ENCODE data around the gene KIF1B.
A peak's percentile ranks its signal among the peaks of the same experiment; 100 is the strongest.
"Not testable (repeated sequence)": the region's sequence is repeated elsewhere in the genome, so short reads cannot be mapped to it uniquely, and the experiment has no call there.

KIF1B gene

DNA sequence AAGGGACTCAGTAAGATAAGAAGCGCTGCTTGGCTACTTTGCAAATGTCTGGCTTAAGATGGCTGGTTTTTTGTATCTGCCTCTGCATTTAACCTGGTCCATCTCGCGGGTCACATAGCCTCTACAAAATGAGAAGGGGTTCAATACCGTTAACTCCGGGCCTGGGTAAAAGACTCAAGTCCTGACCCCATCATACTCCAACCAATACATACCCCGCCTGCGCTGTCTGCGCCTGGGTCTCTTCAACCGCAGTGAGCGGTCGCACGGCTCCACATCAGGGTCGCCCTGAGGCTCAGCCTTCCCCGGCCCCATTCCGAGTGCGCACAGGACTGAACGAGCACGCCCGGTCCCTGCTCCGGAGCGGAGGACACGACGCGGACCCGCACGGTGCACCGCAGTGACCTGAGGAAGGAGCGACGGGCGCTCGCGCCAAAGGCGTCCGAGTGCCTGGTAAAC lies 187.9 kb downstream of the KIF1B start:
- DNase-seq, result no peak

DNA sequence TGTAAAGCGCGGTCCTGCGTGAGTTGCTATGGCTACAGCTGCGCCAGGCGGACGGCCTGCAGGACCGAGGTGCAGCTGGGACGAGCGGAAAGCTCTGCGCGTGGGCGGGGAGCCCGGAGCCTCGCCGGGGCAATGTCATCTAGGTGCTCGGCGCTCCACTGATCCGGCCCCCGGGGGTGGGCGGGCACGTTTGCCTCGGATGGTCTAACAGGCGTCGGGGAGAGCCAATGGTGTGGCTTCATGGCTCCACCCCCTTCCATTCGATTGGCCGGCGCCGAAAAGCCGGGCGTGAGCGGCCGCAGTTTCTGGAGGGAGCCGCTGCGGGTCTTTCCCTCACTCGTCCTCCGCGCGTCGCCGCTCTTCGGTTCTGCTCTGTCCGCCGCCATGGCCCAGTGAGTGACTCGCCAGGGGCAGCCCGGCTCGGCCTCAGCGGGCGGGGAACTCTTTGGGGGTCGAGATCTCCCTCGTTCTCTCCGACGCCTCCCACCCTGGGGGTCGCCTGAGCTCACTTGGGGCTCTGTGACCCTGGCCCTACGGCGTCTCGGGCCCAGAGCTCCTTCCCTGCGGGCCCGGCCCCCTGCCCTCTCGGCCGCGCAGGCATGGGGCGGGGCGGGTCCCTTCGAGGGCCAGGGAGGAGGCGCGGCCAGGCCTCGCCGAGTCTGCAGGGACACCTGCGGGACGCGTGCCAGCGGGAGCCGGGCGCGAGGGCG lies 188.5 kb downstream of the KIF1B start, which contains the start of gene PGD:
PGD (plus strand) TSS at position 331 of the 710 bp plus-strand sequence; CDS start at position 385, 54 bp downstream.
- DNase-seq, result peak; percentile 96

DNA sequence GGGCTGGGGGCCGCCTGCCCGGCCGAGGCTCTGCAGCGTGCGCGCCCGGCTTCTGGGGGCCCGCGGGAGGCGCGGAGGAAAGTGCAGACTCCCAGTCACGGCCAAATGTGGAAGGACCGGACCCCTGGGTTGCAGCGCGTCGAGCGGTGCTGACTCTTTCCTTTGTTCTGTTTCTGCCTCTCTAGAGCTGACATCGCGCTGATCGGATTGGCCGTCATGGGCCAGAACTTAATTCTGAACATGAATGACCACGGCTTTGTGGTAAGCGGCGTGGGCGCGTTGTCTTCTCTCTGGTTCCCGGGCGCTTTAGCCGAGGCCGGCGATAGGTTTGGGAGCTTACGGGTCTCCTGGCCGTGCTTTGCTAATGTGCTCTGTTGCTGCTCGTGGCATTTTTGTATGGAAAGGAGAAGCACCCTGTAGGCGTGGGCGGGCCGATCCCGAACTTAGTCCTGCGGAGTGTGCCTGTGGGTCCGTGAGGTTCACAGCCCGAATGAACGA lies 189.1 kb downstream of the KIF1B start:
- DNase-seq, result peak; percentile 20

DNA sequence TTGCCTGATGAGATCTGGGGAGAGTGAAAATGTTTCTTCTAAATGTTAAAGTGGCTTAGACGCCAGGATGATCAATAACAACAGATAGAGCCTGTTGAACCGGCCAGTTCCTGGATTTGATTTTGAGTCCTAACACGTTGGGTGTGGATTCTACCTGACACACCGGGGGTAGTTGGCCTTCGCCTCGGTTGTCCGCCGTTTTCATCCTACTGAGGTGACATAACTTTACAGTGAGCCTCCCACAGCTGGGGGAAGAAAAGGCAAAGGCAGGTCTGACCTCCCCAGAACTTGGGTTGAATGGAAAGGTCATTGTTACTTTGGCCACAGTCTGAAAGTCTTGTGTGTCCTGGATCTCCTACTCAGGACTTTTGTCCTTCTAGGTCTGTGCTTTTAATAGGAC lies 189.6 kb downstream of the KIF1B start:
- no peak for DNase-seq

DNA sequence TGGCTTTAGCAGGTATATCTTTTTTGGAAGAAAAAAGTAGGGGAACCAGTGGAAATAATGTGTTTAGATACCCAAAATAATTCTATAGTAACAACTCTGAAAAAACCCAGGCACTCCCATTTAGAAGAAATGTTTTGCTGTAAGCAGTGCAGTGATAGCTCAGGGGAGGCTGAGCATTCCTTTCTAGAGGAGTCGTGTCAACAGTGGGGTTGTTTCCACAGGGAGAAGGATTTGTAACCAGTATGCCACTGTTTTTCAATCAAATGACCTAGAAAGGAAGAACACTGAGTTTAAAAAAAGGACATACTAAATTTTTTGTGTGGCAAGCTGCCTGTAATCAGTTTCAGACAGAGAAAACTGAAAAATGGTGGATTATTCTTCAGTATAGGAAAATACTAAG lies 190.9 kb downstream of the KIF1B start:
- no peak for DNase-seq

GRCh38 chr1:10402729-10403274 lies 192.4 kb downstream of the KIF1B start:
- no peak for DNase-seq

DNA sequence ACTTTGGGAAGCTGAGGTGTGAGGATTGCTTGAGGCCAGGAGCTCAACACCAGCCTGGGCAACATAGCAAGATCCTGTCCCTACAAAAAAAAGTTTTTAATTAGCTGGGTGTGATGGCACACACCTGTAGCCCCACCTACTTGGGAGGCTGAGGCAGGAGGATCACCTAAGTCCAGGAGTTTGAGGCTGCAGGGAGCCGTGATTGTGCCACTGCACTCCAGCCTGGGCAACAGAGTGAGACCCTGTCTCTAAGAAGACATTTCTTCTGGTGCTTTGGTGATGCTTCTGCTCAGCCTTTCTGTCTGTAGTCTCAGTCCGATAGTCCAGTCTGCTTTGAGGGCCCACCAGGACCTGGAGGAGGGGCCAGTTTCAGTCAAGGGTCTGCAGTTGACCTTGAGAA lies 196.8 kb downstream of the KIF1B start:
- DNase-seq, result no peak

DNA sequence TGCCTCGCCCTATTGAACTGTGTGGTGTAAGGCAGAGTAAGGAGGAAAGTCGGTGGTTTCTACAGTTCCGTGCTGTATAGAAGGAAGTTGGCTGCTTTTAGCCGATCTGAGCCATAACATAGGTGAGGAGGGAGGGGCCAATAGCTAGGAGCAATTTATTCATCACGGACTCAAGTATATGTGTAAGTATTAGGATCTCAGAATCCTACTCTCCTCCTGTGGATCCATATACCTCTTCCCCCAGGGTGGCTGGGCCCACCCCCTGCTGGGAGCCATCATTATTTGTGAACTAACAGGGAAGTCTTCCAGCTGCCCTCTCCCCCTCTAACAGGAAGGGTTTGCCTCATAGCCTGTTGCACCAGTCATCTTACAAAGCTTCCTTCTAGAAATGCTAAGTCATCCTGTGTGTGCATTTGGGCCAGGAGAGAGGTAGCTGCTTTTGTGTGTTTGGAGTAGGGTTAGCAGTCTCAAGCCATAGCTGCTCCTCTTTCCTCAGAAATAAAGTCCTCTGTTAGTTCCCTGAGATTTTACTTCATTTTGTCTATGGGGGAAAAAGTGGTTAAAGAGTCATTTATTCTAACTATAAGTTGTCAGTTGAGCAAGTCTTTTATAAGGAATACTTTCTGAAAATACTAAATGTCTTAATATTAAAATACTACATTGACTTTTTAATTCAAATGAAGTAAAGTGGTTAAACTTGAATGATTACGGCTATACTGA lies 205.0 kb downstream of the KIF1B start:
- DNase-seq, result peak; percentile 39

GRCh38 chr1:10415967-10416366 lies 205.6 kb downstream of the KIF1B start:
- not testable (repeated sequence) for DNase-seq

DNA sequence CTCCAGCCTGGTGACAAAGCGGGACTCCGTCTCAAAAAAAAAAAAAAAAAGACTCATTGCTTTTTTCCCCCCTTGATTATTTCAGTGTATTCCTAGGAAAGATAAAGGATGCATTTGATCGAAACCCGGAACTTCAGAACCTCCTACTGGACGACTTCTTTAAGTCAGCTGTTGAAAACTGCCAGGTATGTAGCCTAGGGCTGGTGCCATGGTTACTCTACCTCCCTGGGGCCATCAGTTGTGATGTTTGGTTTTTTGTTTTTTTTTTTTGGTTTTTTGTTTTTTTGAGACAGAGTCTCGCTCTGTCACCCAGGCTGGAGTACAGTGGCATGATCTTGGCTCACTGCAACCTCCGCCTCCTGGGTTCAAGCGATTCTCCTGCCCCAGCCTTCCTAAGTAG lies 208.4 kb downstream of the KIF1B start:
- not testable (repeated sequence) for DNase-seq

DNA sequence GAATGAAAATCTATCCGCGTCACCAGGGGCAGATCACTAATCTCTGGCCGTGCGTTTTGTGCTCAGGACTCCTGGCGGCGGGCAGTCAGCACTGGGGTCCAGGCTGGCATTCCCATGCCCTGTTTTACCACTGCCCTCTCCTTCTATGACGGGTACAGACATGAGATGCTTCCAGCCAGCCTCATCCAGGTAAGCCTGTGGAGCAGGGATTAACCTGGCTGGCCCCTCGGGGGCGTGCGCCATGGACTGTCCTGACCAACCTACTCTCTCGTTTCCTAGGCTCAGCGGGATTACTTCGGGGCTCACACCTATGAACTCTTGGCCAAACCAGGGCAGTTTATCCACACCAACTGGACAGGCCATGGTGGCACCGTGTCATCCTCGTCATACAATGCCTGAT lies 209.0 kb downstream of the KIF1B start:
- no peak for DNase-seq

GRCh38 chr1:10421637-10422036 lies 211.3 kb downstream of the KIF1B start:
- DNase-seq, result no peak

DNA sequence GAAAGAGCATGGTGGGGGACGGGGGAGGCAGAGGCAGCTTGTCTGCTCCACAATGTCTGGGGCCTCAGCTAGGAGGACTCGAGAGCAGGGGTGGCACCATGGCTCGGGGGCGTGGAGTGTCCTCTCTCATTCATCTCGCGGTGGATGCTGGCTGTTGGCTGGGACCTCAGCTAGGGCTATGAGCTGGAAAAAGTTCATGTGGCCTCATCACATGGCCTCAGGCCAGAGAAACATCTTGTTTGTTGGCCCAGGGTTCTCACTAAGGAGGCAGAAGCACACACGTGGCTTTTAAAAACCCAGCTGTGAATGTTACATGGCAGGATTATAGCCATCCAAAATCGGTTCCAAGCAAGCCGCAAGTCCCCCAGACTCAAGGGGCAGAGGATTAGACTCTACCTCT lies 213.7 kb downstream of the KIF1B start:
- no peak for DNase-seq

DNA sequence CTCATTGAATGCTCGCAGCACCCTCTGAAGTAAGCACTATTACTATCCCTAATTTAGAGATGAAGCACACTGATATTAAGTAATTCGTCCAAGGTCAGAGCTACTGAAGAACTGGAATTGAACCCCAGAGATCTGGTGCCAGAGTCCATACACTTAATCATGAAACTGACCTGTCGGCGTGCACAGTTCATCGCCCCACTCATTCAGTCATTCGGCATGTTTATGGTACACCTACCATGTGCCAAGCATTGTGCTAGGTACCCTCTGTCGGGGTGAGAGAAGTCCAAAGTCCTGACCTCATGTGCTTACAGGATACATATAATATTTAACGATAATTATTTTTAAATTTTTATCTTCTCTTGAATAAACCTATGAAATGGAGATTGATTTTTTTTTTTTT lies 214.3 kb downstream of the KIF1B start:
- DNase-seq, result no peak

- DNase-seq, result not testable (repeated sequence)
Measured at GRCh38 chr1:10425826-10426534, 215.6 kb downstream of the KIF1B start.

DNA sequence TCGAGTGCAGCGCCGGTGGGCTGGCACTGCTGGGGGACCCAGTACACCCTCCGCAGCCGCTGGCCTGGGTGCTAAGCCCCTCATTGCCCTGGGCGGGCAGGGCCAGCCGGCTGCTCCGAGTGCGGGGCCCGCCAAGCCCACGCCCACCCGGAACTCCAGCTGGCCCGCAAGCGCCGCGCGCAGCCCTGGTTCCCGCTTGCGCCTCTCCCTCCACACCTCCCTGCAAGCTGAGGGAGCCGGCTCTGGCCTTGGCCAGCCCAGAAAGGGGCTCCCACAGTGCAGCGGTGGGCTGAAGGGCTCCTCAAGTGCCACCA lies 216.1 kb downstream of the KIF1B start:
- not testable (repeated sequence) for DNase-seq

- DNase-seq, result no peak
Measured at GRCh38 chr1:10428984-10429383, 218.6 kb downstream of the KIF1B start.

GRCh38 chr1:10429868-10430215 lies 219.5 kb downstream of the KIF1B start:
- peak; percentile 27 for DNase-seq

DNA sequence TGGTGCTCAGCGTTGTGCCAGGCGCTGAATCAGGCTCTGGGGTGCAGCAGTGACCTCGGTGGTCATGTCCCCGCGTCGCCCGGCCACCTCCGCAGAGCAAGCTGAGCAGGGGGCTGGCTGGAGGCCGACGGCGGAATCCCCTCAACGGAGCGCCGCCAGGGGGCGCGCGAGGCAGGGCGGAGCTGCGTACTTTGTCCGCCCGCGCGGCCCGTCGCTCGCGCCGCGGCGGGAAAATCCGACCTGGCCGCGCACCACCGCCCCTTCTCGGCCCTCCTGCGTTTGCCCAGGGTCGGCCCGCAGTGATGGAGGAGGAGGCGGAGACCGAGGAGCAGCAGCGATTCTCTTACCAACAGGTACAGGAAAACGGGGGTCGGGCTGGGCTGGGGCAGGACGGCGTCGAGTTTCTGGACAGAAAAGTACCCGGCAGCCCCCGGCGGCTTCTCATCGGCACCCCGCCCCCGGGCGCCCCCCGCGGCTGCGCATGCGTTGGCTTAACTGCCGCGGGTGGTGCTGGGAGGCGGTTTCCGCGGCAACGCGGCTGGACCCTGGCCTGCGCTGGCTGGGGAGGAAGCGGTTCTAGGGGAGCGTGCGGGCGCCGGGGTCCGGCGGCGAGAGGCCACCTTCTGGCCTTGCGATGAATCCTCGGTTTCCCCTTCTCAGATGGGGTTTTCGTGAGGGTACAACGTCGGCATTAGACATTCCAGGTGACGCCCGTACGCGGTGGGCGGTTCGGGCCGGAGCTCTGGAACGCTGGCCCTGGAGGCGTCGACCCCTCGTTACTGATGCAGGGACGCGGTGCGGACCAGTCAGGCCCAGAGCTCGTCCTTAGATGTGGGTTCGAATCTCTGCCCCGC lies 220.1 kb downstream of the KIF1B start, which contains the start of gene CENPS:
CENPS (plus strand) TSS at position 218 of the 854 bp plus-strand sequence; CDS start at position 303, 85 bp downstream.
- DNase-seq, result peak; percentile 81

Measured in CD4-positive, alpha-beta T cell treated with Interleukin-15 for 1 hour (primary cell).